Neural progenitor cell (in vitro differentiated cells): Measurements from ENCODE around the gene C12orf60. TPM values are rescaled to one million over a fixed set of nuclear protein-coding genes. Genes with fewer than 3 reads are reported as not detected.
"Not testable (repeated sequence)": the region's sequence is repeated elsewhere in the genome, so short reads cannot be mapped to it uniquely, and the experiment has no call there.

ENCODE experiments used
- DNase-seq: peaks from one replicate; pipeline ENCODE4 v3.0.0-alpha.2; 2016; ENCODE audit warnings: low spot score
- H2AFZ ChIP-seq: fragments of 200-600 bp; sonication (generic); replicated peaks from 2 replicates; pipeline ENCODE4 v1.6.1; 2016; ENCODE audit warnings: antibody characterized with exemption
- H3F3A ChIP-seq: fragments of 200-600 bp; sonication (generic); 2 replicates; pipeline ENCODE4 v1.6.1; 2016; ENCODE audit warnings: antibody characterized with exemption, low read depth
- H3K27ac ChIP-seq: fragments of 200-600 bp; sonication (generic); 2 replicates; pipeline ENCODE4 v1.5.1; 2016; ENCODE audit warnings: mild to moderate bottlenecking
- H3K27me3 ChIP-seq: fragments of 200-600 bp; sonication (generic); 2 replicates; pipeline ENCODE4 v1.6.1; 2016; ENCODE audit warnings: mild to moderate bottlenecking, moderate library complexity
- H3K36me3 ChIP-seq: fragments of 200-600 bp; sonication (generic); 2 replicates; pipeline ENCODE4 v1.5.1; 2016
- H3K4me1 ChIP-seq: fragments of 200-600 bp; sonication (generic); 2 replicates; pipeline ENCODE4 v1.6.1; 2016; ENCODE audit warnings: mixed run types
- H3K4me2 ChIP-seq: fragments of 200-600 bp; sonication (generic); 2 replicates; pipeline ENCODE4 v1.6.1; 2016
- H3K4me3 ChIP-seq: fragments of 200-600 bp; sonication (generic); 2 replicates; pipeline ENCODE4 v1.5.1; 2016
- H3K79me2 ChIP-seq: fragments of 200-600 bp; sonication (generic); 2 replicates; pipeline ENCODE4 v1.6.1; 2016; ENCODE audit warnings: low read depth
- H3K9ac ChIP-seq: fragments of 200-600 bp; sonication (generic); 2 replicates; pipeline ENCODE4 v1.6.1; 2016
- H3K9me3 ChIP-seq: fragments of 200-600 bp; sonication (generic); 2 replicates; pipeline ENCODE4 v1.5.1; 2016; ENCODE audit warnings: low read depth
- H4K20me1 ChIP-seq: fragments of 200-600 bp; sonication (generic); 2 replicates; pipeline ENCODE4 v1.6.1; 2016; ENCODE audit warnings: low read depth
- H3K27ac Mint-ChIP-seq: 3 replicates; pipeline ENCODE4 v1.8.0; 2021; ENCODE audit warnings: mixed read lengths
- H3K27me3 Mint-ChIP-seq: 2 replicates; pipeline ENCODE4 v1.8.0; 2022; ENCODE audit warnings: low read depth, mild to moderate bottlenecking, inconsistent platforms, moderate library complexity, mixed read lengths; ENCODE audit not compliant: insufficient read depth
- H3K36me3 Mint-ChIP-seq: 3 replicates; pipeline ENCODE4 v1.8.0; 2021; ENCODE audit warnings: mixed read lengths
- H3K4me1 Mint-ChIP-seq: 3 replicates; pipeline ENCODE4 v1.8.0; 2021; ENCODE audit warnings: mixed read lengths
- H3K4me3 Mint-ChIP-seq: 3 replicates; pipeline ENCODE4 v1.8.0; 2021; ENCODE audit warnings: mild to moderate bottlenecking, moderate library complexity, mixed read lengths
- H3K9me3 Mint-ChIP-seq: 3 replicates; pipeline ENCODE4 v1.8.0; 2020; ENCODE audit warnings: mixed read lengths
- CTCF ChIP-seq: fragments of 200-600 bp; sonication (generic); IDR thresholded peaks from 2 replicates; pipeline ENCODE4 v1.5.1; 2017; ENCODE audit warnings: antibody characterized with exemption, mild to moderate bottlenecking
- EZH2 ChIP-seq: fragments of 200-600 bp; sonication (generic); IDR thresholded peaks from 2 replicates; pipeline ENCODE4 v1.6.1; 2017; ENCODE audit warnings: antibody characterized with exemption, mild to moderate bottlenecking, moderate library complexity
- EZH2phosphoT487 ChIP-seq: fragments of 200-600 bp; sonication (generic); IDR thresholded peaks from 2 replicates; pipeline ENCODE4 v1.6.1; 2017; ENCODE audit warnings: antibody characterized with exemption
- total RNA-seq: library from RNA; depleted of rRNA; stranded (reverse); fragments of >200 nt; gene quantifications from 2 replicates; pipeline ENCODE4 v1.2.3, GENCODE V29; 2015; ENCODE audit warnings: low replicate concordance

C12orf60 gene
- total RNA-seq, 1 donor from 2014 or later: 5.4 TPM

DNA sequence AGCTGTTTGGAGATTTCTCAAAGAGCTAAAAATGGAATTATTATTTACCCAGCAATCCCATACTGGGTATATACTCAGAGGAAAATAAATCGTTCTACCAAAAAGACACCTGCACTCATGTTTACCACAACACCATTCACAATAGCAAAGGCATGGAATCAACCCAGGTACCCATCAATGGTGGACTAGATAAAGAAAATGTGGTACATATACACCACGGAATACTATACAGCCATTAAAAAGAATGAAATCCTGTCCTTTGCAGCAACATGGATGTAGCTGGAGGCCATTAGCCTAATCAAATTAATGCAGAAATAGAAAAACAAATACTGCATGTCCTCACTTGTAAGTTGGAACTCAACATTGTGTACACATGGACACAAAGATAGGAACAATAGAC, 38.1 kb upstream of the C12orf60 start:
- Histone ChIP-seq H3K4me3 (no peak overlapping the region), H2AFZ (no peak overlapping the region), H3K4me2 (no peak overlapping the region), H3K79me2 (peaks cover 27% of the 10 kb centered on the region), H3K4me1 (no peaks in the 10 kb centered on the region), H3K27ac (no peak overlapping the region), H3K36me3 (no peaks in the 10 kb centered on the region), H4K20me1 (peaks cover 19% of the 10 kb centered on the region), H3F3A (peaks cover 20% of the 10 kb centered on the region), H3K9ac (no peak overlapping the region), H3K27me3 (no peaks in the 10 kb centered on the region), H3K9me3 (no peaks in the 10 kb centered on the region)
- no peak for TF ChIP-seq CTCF
- no peak for TF ChIP-seq EZH2phosphoT487
- Mint-ChIP-seq H3K4me3 (no peak overlapping the region), H3K27ac (no peak overlapping the region), H3K27me3 (peaks cover 10% of the 10 kb centered on the region), H3K4me1 (peaks cover 5% of the 10 kb centered on the region), H3K9me3 (peaks cover 3% of the 10 kb centered on the region), H3K36me3 (peaks cover 15% of the 10 kb centered on the region)
- no peak for DNase-seq

DNA sequence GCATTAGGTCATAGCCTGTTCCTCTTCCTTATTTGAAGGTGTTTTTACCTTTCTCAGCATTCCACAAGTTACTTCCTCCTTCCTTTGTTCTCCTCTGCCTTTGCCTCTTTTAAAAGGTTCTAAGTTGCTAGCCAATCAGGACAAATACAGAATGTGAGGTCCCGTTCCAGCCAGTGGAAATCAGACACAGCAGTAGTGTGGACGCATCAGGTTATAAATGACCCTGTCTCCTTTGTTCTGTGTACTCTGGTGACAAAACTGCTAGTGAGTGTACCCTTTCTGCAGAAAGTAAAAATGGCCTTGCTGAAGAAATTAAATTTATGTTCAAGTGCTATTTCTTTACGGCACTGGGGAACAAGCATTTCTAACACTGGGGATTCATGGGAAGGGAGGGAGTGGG, 37.5 kb upstream of the C12orf60 start:
- not testable (repeated sequence) for H3K27ac ChIP-seq, H3K4me1 Mint-ChIP-seq

DNA sequence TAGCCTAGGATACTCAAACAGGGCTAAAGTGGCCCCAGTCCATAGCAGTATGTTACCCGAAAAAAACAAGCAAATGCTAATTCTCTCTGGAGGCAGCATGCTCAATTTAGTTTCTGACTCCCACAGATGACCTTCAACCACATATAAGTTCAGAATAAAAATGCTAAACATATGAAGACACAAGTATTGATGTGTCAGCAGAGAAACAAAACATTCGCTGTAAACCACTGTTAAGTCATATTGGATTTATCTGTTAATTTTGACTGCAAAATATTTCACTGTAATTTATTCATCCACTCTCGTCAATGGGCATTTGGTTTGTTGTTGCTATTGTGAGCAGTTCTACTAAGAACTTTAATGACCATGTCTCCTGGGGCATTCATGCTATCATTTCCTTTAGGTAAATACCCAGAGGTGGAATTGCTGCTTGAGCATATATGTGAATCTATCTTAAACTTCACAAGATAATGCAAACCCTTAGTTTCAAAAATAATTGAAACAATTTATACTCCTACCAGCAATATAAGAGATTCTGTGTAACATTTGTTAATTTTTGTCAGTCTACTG, 36.7 kb upstream of the C12orf60 start:
- peaks cover 11% of the 10 kb centered on the region for H3K4me1 Mint-ChIP-seq
- H3K4me3 Mint-ChIP-seq: no peak overlapping the region
- peaks cover 3% of the 10 kb centered on the region for H3K9me3 Mint-ChIP-seq
- H3F3A ChIP-seq: peaks cover 33% of the 10 kb centered on the region
- no peak overlapping the region for H3K9ac ChIP-seq
- H2AFZ ChIP-seq: no peak overlapping the region
- H3K27ac Mint-ChIP-seq: no peak overlapping the region
- H3K27me3 ChIP-seq: no peaks in the 10 kb centered on the region
- no peak overlapping the region for H3K27ac ChIP-seq
- H4K20me1 ChIP-seq: peaks cover 19% of the 10 kb centered on the region
- peaks cover 18% of the 10 kb centered on the region for H3K27me3 Mint-ChIP-seq
- no peaks in the 10 kb centered on the region for H3K9me3 ChIP-seq
- H3K4me2 ChIP-seq: no peak overlapping the region
- peaks cover 1% of the 10 kb centered on the region for H3K4me1 ChIP-seq
- H3K36me3 Mint-ChIP-seq: peaks cover 15% of the 10 kb centered on the region
- H3K36me3 ChIP-seq: no peaks in the 10 kb centered on the region
- no peak overlapping the region for H3K4me3 ChIP-seq
- no peak for DNase-seq
- no peak for TF ChIP-seq EZH2
- TF ChIP-seq CTCF: no peak
- no peak for TF ChIP-seq EZH2phosphoT487
- peaks cover 31% of the 10 kb centered on the region for H3K79me2 ChIP-seq

More for the DNA sequence above, 37.5 kb upstream of the C12orf60 start:
- not testable (repeated sequence) for H3K27ac Mint-ChIP-seq, H2AFZ ChIP-seq, H3K9me3 ChIP-seq, H3K4me3 ChIP-seq, H3K9me3 Mint-ChIP-seq, DNase-seq, H3K9ac ChIP-seq, H3K4me2 ChIP-seq, H3K36me3 ChIP-seq, H3K4me3 Mint-ChIP-seq, H3K27me3 ChIP-seq, H3K4me1 ChIP-seq
- Histone ChIP-seq H3F3A (peaks cover 27% of the 10 kb centered on the region), H3K79me2 (peaks cover 31% of the 10 kb centered on the region), H4K20me1 (peaks cover 19% of the 10 kb centered on the region)
- peaks cover 15% of the 10 kb centered on the region for H3K36me3 Mint-ChIP-seq
- H3K27me3 Mint-ChIP-seq: peaks cover 16% of the 10 kb centered on the region

- H3K9me3 ChIP-seq: no peaks in the 10 kb centered on the region
- no peak for DNase-seq
- peaks cover 19% of the 10 kb centered on the region for H4K20me1 ChIP-seq
- TF ChIP-seq CTCF: no peak
- TF ChIP-seq EZH2: no peak
- TF ChIP-seq EZH2phosphoT487: no peak
- no peaks in the 10 kb centered on the region for H3K27me3 ChIP-seq
- H3F3A ChIP-seq: peaks cover 40% of the 10 kb centered on the region
- no peaks in the 10 kb centered on the region for H3K36me3 ChIP-seq
- H2AFZ ChIP-seq: no peak overlapping the region
- Mint-ChIP-seq H3K9me3 (peaks cover 3% of the 10 kb centered on the region), H3K4me1 (peaks cover 16% of the 10 kb centered on the region), H3K4me3 (no peak overlapping the region), H3K36me3 (peaks cover 15% of the 10 kb centered on the region), H3K27me3 (peaks cover 20% of the 10 kb centered on the region), H3K27ac (no peak overlapping the region)
- no peak overlapping the region for H3K9ac ChIP-seq
- H3K4me3 ChIP-seq: peak overlapping the region; percentile 76
- H3K4me2 ChIP-seq: peak overlapping the region; percentile 87
- H3K79me2 ChIP-seq: peaks cover 31% of the 10 kb centered on the region
- no peak overlapping the region for H3K27ac ChIP-seq
- H3K4me1 ChIP-seq: peaks cover 8% of the 10 kb centered on the region
Measured at GRCh38 chr12:14767617-14768016, 35.9 kb upstream of the C12orf60 start.
